ENCODE data around the gene TMEM132A.

DNA sequence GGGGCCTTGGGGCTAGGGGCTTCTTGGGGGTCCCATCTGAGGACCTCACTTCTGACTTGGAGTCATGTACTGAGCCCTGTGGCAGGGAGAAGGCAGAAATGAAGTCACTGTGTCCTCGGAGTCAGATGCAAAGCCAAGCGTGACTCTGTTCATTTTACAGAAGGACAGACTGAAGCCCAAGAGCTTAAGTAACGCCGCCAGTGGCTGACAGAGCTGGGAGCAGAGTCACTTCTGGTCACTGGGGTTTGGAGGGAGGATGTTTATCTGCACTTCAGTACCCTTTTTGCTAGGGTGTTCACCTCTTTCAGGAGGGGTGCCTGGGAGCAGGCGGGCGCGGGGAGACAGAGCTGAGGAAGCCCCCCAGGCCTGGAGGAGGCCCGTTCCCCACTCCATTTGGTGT, 57.9 kb downstream of the TMEM132A start:
- TF ChIP-seq CTCF (IDR thresholded peaks at IDR 0.05) (no peak), EZH2 (IDR thresholded peaks at IDR 0.05) (no peak)
